ENCODE measurements around the gene ANXA1. TPM values are rescaled to one million over a fixed set of nuclear protein-coding genes. Genes with fewer than 3 reads are reported as not detected.

Gene ANXA1
- total RNA-seq, 1 donor from 2014 or later: 261 TPM

- Histone ChIP-seq H3K4me1 (peaks cover 10 to 46% of the 10 kb centered on the region in 2 donors), H3K4me3 (peak overlapping the region; percentile 55 to 62), H3K9me3 (no peaks in the 10 kb centered on the region), H3K27me3 (no peaks in the 10 kb centered on the region), H3K27ac (peak overlapping the region; percentile 70 to 81), H3K36me3 (peaks cover 11 to 12% of the 10 kb centered on the region in 2 donors)
- TF ChIP-seq CTCF (IDR thresholded peaks at IDR 0.05): no peak
- intact Hi-C loops (cut with DNase I): loop anchor here (2.0 kb wide), 1 partner anchor 48 kb away; no protein-coding TSS in a partner anchor
- DNase-seq (ENCODE audit: low spot score in 2 of 2): no peak
Measured at GRCh38 chr9:73154722-73155121, 3.1 kb downstream of the ANXA1 start.

GRCh38 chr9:73155377-73155776 lies 3.7 kb downstream of the ANXA1 start:
- Histone ChIP-seq H3K4me3 (peak overlapping the region; percentile 55 to 62), H3K27ac (peak overlapping the region in 1 of 2 donors; percentile 70), H3K9me3 (no peaks in the 10 kb centered on the region), H3K27me3 (no peaks in the 10 kb centered on the region), H3K36me3 (peaks cover 16 to 19% of the 10 kb centered on the region in 2 donors), H3K4me1 (peaks cover 7 to 39% of the 10 kb centered on the region in 2 donors)
- no peak for DNase-seq (ENCODE audit: low spot score in 2 of 2)
- intact Hi-C loops (cut with DNase I): loop anchor here (2.0 kb wide), 1 partner anchor 49 kb away; no protein-coding TSS in a partner anchor
- no peak for TF ChIP-seq CTCF (IDR thresholded peaks at IDR 0.05)

GRCh38 chr9:73155968-73156864 lies 4.6 kb downstream of the ANXA1 start:
- intact Hi-C loops (cut with DNase I): loop anchor here (2.0 kb wide), 1 partner anchor 49 kb away; no protein-coding TSS in a partner anchor
- Histone ChIP-seq H3K4me3 (peak overlapping the region in 1 of 2 donors; percentile 62), H3K4me1 (peaks cover 5 to 31% of the 10 kb centered on the region in 2 donors), H3K27ac (no peak overlapping the region), H3K36me3 (peaks cover 22 to 27% of the 10 kb centered on the region in 2 donors), H3K27me3 (no peaks in the 10 kb centered on the region), H3K9me3 (no peaks in the 10 kb centered on the region)
- no peak for DNase-seq (ENCODE audit: low spot score in 2 of 2)
- TF ChIP-seq CTCF (IDR thresholded peaks at IDR 0.05): no peak

GRCh38 chr9:73156865-73157187 lies 5.2 kb downstream of the ANXA1 start:
- DNase-seq (ENCODE audit: low spot score in 2 of 2): no peak
- H3K27me3 ChIP-seq: no peaks in the 10 kb centered on the region
- no peak overlapping the region for H3K4me3 ChIP-seq
- no peak for TF ChIP-seq CTCF (IDR thresholded peaks at IDR 0.05)
- H3K4me1 ChIP-seq: peaks cover 5 to 30% of the 10 kb centered on the region in 2 donors
- H3K9me3 ChIP-seq: no peaks in the 10 kb centered on the region
- no peak overlapping the region for H3K27ac ChIP-seq
- intact Hi-C loops (cut with DNase I): no loop called here
- H3K36me3 ChIP-seq: peaks cover 29 to 33% of the 10 kb centered on the region in 2 donors

- H3K4me3 ChIP-seq: no peak overlapping the region
- intact Hi-C loops (cut with DNase I): no loop called here
Measured at GRCh38 chr9:73157811-73158210, 6.1 kb downstream of the ANXA1 start.

More at GRCh38 chr9:73157811-73158210, 6.1 kb downstream of the ANXA1 start:
- Histone ChIP-seq H3K9me3 (no peaks in the 10 kb centered on the region), H3K27ac (no peak overlapping the region), H3K27me3 (no peaks in the 10 kb centered on the region), H3K4me1 (peaks cover 5 to 30% of the 10 kb centered on the region in 2 donors), H3K36me3 (peaks cover 38 to 43% of the 10 kb centered on the region in 2 donors)
- DNase-seq (ENCODE audit: low spot score in 2 of 2): no peak
- no peak for TF ChIP-seq CTCF (IDR thresholded peaks at IDR 0.05)
